A549 (cell line): ENCODE data around the gene ADCY6.

Experiments
- CHD2 ChIP-seq: fragments of 150-350 bp; IDR thresholded peaks from 2 replicates; pipeline ENCODE4 v1.6.1; 2014; ENCODE audit warnings: low read length; ENCODE audit not compliant: partially characterized antibody
- RFX5 ChIP-seq: fragments of 450-650 bp; IDR thresholded peaks from 2 replicates; pipeline ENCODE4 v1.7.1; 2014; ENCODE audit warnings: antibody characterized with exemption, mild to moderate bottlenecking, moderate library complexity
- TF ChIP-seq, protein P1 (sequence below): IDR thresholded peaks from 2 replicates; pipeline ENCODE4 v1.6.1; 2012
- TF ChIP-seq, protein P2 (sequence below): fragments of >200 bp; sonication (Bioruptor Twin); formaldehyde crosslinking; IDR thresholded peaks from 3 replicates; pipeline ENCODE4 v1.5.1; 2016
- TF ChIP-seq, protein P3 (sequence below): IDR thresholded peaks from 2 replicates; pipeline ENCODE4 v1.6.1; 2012; ENCODE audit warnings: low read depth, borderline replicate concordance

DNA sequence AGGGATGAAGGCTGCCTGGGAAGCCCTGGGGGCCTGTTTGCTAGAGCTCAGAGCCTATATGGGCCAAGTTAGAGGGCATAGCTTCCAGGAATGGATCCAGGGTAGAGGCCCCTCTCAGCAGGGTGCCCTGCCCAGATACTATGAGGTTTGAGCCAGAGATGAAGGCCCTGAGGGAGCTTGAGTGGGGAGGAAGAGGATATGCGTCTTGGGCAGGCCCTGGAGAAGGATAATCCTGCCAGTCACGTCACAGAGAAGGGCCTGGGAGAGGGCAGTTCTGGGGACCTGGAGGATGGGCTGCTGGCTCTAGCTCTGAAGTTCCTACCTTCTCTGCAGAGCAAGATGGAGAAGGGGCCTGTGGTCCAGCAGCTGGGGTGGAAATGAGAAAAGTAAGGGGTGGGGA lies 23.5 kb upstream of the ADCY6 start:
- TF ChIP-seq RFX5 = no peak
- no peak for TF ChIP-seq CHD2
- TF ChIP-seq, protein P1, sequence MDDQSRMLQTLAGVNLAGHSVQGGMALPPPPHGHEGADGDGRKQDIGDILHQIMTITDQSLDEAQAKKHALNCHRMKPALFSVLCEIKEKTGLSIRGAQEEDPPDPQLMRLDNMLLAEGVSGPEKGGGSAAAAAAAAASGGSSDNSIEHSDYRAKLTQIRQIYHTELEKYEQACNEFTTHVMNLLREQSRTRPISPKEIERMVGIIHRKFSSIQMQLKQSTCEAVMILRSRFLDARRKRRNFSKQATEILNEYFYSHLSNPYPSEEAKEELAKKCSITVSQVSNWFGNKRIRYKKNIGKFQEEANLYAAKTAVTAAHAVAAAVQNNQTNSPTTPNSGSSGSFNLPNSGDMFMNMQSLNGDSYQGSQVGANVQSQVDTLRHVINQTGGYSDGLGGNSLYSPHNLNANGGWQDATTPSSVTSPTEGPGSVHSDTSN = no peak
- TF ChIP-seq, protein P2, sequence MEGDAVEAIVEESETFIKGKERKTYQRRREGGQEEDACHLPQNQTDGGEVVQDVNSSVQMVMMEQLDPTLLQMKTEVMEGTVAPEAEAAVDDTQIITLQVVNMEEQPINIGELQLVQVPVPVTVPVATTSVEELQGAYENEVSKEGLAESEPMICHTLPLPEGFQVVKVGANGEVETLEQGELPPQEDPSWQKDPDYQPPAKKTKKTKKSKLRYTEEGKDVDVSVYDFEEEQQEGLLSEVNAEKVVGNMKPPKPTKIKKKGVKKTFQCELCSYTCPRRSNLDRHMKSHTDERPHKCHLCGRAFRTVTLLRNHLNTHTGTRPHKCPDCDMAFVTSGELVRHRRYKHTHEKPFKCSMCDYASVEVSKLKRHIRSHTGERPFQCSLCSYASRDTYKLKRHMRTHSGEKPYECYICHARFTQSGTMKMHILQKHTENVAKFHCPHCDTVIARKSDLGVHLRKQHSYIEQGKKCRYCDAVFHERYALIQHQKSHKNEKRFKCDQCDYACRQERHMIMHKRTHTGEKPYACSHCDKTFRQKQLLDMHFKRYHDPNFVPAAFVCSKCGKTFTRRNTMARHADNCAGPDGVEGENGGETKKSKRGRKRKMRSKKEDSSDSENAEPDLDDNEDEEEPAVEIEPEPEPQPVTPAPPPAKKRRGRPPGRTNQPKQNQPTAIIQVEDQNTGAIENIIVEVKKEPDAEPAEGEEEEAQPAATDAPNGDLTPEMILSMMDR = no peak
- TF ChIP-seq, protein P3, sequence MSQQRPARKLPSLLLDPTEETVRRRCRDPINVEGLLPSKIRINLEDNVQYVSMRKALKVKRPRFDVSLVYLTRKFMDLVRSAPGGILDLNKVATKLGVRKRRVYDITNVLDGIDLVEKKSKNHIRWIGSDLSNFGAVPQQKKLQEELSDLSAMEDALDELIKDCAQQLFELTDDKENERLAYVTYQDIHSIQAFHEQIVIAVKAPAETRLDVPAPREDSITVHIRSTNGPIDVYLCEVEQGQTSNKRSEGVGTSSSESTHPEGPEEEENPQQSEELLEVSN = no peak
